ENCODE data around the gene TMED10.

DNA sequence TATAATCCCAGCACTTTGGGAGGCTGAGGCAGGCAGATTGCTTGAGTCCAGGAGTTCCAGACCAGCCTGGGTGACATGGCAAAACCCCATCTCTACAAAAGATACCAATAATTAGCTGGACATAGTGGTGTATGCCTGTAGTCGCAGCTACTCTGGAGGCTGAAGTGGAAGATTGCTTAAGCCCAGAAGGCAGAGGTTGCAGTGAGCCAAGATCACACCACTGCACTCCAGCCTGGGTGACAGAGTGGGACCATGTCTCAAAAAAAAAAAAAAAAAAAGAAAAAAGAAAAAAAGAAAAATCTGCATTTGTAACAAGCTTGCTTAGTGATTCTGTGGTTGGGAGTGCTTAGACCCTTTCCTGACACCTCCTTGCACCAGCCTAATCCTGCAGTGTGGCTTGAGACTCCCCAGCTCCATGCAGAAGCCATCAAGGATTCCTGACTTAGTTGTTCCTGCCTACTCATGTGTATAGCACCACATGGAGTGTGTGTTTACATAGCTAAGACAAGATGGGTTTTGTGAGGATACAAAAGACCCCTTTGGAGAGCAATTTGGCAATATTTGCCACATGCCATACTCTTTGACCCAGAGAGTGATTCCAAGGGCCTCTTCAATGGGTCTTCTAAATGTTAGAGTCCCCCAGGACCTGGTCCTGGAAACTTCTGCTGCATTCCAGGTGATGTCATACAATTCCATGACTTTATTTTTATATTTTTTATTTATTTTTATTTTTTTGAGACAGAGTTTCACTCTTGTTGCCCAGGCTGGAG lies 5.1 kb upstream of the TMED10 start:
- no peak for TF ChIP-seq CTCF (IDR thresholded peaks at IDR 0.05)
- TF ChIP-seq POLR2A (IDR thresholded peaks at IDR 0.05), result no peak

Data from right lobe of liver (tissue), 4 donors.